Keratinocyte (primary cell): Measurements from ENCODE around the gene KRTAP9-1. TPM values are rescaled to one million over a fixed set of nuclear protein-coding genes. Genes with fewer than 3 reads are reported as not detected.
"Not testable (repeated sequence)": the region's sequence is repeated elsewhere in the genome, so short reads cannot be mapped to it uniquely, and the experiment has no call there.

Experiments
- DNase-seq: peaks from one replicate; pipeline ENCODE4 v3.0.0-alpha.2; 2011; ENCODE audit warnings: low read depth, missing footprints, low spot score
- FAIRE-seq: peaks from 2 replicates; lab custom pipeline; 2011; peaks lifted over from hg19 to GRCh38; lab: Jason Lieb, UNC
- H2AFZ ChIP-seq: 2 replicates; pipeline ENCODE4 v1.6.0; 2012; ENCODE audit warnings: low read length, control low read depth, inconsistent platforms; ENCODE audit not compliant: control insufficient read depth
- H3K27ac ChIP-seq: 2 replicates; pipeline ENCODE4 v1.5.1; 2011; ENCODE audit warnings: low read length; ENCODE audit not compliant: control insufficient read depth, insufficient read depth
- H3K27me3 ChIP-seq: 3 replicates; pipeline ENCODE4 v1.6.0; 2011; ENCODE audit warnings: low read length; ENCODE audit not compliant: control insufficient read depth, insufficient read depth; ENCODE audit errors: extremely low read depth
- H3K36me3 ChIP-seq, 2 experiments: 2 replicates in 1 of 2; 3 replicates in 1 of 2; pipeline ENCODE4 v1.5.1; 2011; ENCODE audit warnings: low read length in 2 of 2, mild to moderate bottlenecking in 1 of 2; ENCODE audit not compliant: control insufficient read depth in 2 of 2, insufficient read depth in 2 of 2; ENCODE audit errors: extremely low read depth in 1 of 2
- H3K4me1 ChIP-seq: 3 replicates; pipeline ENCODE4 v1.5.1; 2011; ENCODE audit warnings: low read length; ENCODE audit not compliant: control insufficient read depth, insufficient read depth; ENCODE audit errors: extremely low read depth
- H3K4me2 ChIP-seq: 3 replicates; pipeline ENCODE4 v1.6.0; 2011; ENCODE audit warnings: low read depth, low read length; ENCODE audit not compliant: control insufficient read depth, insufficient read depth; ENCODE audit errors: extremely low read depth
- H3K4me3 ChIP-seq, 3 experiments: fragments of 200-600 bp in 1 of 3; sonication (generic) in 1 of 3; 2 replicates in 2 of 3; 3 replicates in 1 of 3; pipeline ENCODE4 v1.5.1; 2011 to 2016; ENCODE audit warnings: low read length in 3 of 3, mild to moderate bottlenecking in 3 of 3, control low read depth in 2 of 3, inconsistent platforms in 1 of 3, low read depth in 1 of 3, mixed read lengths in 1 of 3, mixed run types in 1 of 3, moderate library complexity in 1 of 3; ENCODE audit not compliant: control insufficient read depth in 2 of 3, insufficient read depth in 2 of 3; ENCODE audit errors: extremely low read depth in 1 of 3
- H3K79me2 ChIP-seq: 2 replicates; pipeline ENCODE4 v1.6.0; 2012; ENCODE audit warnings: low read length; ENCODE audit not compliant: control insufficient read depth, insufficient read depth
- H3K9ac ChIP-seq: 3 replicates; pipeline ENCODE4 v1.6.0; 2011; ENCODE audit warnings: low read length; ENCODE audit not compliant: control insufficient read depth, insufficient read depth; ENCODE audit errors: extremely low read depth
- H3K9me1 ChIP-seq: 3 replicates; pipeline ENCODE4 v1.6.0; 2011; ENCODE audit warnings: low read length; ENCODE audit not compliant: control insufficient read depth, insufficient read depth; ENCODE audit errors: extremely low read depth
- H3K9me3 ChIP-seq: 2 replicates; pipeline ENCODE4 v1.5.1; 2012; ENCODE audit warnings: low read depth, low read length; ENCODE audit not compliant: control insufficient read depth
- H4K20me1 ChIP-seq: 3 replicates; pipeline ENCODE4 v1.6.0; 2011; ENCODE audit warnings: low read length; ENCODE audit not compliant: control insufficient read depth, insufficient read depth; ENCODE audit errors: extremely low read depth
- EZH2 ChIP-seq: IDR thresholded peaks from one replicate; pipeline ENCODE4 v1.6.1; 2012; ENCODE audit warnings: inconsistent platforms, mild to moderate bottlenecking, low read length, moderate library complexity
- dilution Hi-C: fragments of 300-500 bp; cut with MboI; formaldehyde crosslinking; loops from one replicate; pipeline ENCODE4 v1.7.0; 2020; ENCODE audit warnings: low sequenced_read_pairs; ENCODE audit not compliant: extremely low pct_ligation_motif_present
- polyA plus RNA-seq, 5 experiments: library from polyadenylated mRNA; depleted of rRNA in 3 of 5; stranded (reverse) in 3 of 5; stranded (forward) in 1 of 5; unstranded in 1 of 5; fragments of >200 nt; gene quantifications; 1 replicate in 1 of 5; 2 replicates in 3 of 5; 3 replicates in 1 of 5; pipeline versions ENCODE4 v1.2.1 to v1.2.3, GENCODE V29; 2011 to 2012; ENCODE audit warnings: missing spikeins in 2 of 5, low read depth in 1 of 5, low replicate concordance in 1 of 5
- TF ChIP-seq, protein P1 (sequence below), 3 experiments: IDR thresholded peaks in 1 of 3; conservative IDR thresholded peaks in 1 of 3; optimal IDR thresholded peaks in 1 of 3; 2 replicates in 2 of 3; 3 replicates in 1 of 3; pipeline versions ENCODE3 to v1.5.1; 2011; ENCODE audit warnings: low read length in 3 of 3, mild to moderate bottlenecking in 3 of 3, moderate library complexity in 2 of 3, control low read depth in 1 of 3, inconsistent platforms in 1 of 3; ENCODE audit not compliant: insufficient read depth in 2 of 3; ENCODE audit errors: extremely low read depth in 1 of 3

The KRTAP9-1 gene
- polyA plus RNA-seq, 1 donor (not counting 4 experiments of a cell fraction or from before 2014, with no cell fraction given) = not detected

DNA sequence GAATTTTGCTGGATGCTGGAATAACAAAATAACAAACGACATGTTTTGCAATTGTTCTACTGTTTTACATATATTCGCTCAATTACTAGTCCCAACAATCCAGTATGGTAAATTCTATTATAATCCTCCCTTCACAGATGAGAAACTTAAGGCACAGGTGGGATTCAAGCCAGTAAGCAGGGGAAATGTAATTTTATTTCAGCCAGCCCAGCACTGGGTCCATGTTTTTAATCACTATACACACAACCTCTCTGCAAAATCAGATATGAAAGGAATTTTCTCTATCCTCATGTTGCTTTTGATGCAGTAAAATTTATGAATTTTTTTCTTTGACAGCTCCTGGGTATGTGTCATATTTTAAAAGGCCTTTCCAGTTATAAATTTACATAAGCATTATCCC lies 44.4 kb upstream of the KRTAP9-1 start:
- Histone ChIP-seq H3K36me3 (no peaks in the 10 kb centered on the region), H3K27me3 (no peaks in the 10 kb centered on the region), H4K20me1 (no peaks in the 10 kb centered on the region), H3K4me3 (no peak overlapping the region), H3K9ac (no peak overlapping the region), H3K4me2 (no peak overlapping the region), H3K9me3 (peaks cover 5% of the 10 kb centered on the region), H3K79me2 (no peaks in the 10 kb centered on the region), H2AFZ (no peak overlapping the region), H3K9me1 (no peaks in the 10 kb centered on the region), H3K27ac (no peak overlapping the region), H3K4me1 (peaks cover 8% of the 10 kb centered on the region)
- dilution Hi-C loops = no loop called here
- TF ChIP-seq, protein P1, sequence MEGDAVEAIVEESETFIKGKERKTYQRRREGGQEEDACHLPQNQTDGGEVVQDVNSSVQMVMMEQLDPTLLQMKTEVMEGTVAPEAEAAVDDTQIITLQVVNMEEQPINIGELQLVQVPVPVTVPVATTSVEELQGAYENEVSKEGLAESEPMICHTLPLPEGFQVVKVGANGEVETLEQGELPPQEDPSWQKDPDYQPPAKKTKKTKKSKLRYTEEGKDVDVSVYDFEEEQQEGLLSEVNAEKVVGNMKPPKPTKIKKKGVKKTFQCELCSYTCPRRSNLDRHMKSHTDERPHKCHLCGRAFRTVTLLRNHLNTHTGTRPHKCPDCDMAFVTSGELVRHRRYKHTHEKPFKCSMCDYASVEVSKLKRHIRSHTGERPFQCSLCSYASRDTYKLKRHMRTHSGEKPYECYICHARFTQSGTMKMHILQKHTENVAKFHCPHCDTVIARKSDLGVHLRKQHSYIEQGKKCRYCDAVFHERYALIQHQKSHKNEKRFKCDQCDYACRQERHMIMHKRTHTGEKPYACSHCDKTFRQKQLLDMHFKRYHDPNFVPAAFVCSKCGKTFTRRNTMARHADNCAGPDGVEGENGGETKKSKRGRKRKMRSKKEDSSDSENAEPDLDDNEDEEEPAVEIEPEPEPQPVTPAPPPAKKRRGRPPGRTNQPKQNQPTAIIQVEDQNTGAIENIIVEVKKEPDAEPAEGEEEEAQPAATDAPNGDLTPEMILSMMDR (optimal IDR thresholded peaks at IDR 0.05 in 1 of 3, IDR thresholded peaks at IDR 0.05 in 1 of 3, conservative IDR thresholded peaks at IDR 0.05 in 1 of 3; ENCODE audit: extremely low read depth in 1 of 3, insufficient read depth in 2 of 3, low read length in 3 of 3) = no peak
- TF ChIP-seq EZH2 = no peak
- DNase-seq = no peak
- no peak for FAIRE-seq

DNA sequence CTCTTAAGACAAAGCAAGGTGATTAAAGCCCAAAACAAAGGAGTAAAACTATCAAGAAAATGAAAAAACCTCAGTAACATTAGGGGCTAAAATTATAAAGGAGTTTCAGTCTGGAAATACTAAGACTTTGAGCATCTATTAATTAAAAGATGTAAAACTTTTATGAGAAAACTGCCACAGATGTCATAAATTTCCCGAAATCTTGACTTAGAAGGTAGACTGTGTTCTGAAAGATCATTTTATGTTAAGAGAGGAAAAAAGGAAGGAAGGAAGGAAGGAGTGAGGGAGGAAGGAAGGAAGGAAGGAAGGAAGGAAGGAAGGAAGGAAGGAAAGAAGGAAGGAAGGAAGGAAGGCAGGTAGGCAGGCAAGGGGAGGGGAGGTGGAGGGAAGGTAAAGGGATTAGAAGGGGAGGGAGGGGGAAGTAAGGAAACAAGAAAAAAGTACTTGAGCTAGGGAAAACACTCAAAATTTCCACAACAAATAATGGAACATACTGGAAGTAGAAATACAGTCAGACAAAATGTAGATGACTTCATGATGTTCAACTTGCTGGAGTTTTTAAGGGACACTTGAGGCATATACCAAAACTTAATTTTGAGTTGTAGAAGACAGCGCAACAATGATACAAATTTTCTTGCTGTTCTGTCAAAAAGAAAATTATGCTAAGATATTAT lies 42.0 kb upstream of the KRTAP9-1 start:
- TF ChIP-seq, protein P1 (optimal IDR thresholded peaks at IDR 0.05 in 1 of 3, IDR thresholded peaks at IDR 0.05 in 1 of 3, conservative IDR thresholded peaks at IDR 0.05 in 1 of 3; ENCODE audit: extremely low read depth in 1 of 3, insufficient read depth in 2 of 3, low read length in 3 of 3) = no peak
- no peak for TF ChIP-seq EZH2
- no peak for FAIRE-seq
- dilution Hi-C loops = no loop called here
- Histone ChIP-seq H3K9me1 (no peaks in the 10 kb centered on the region), H3K9ac (no peak overlapping the region), H3K79me2 (no peaks in the 10 kb centered on the region), H2AFZ (no peak overlapping the region), H3K4me2 (no peak overlapping the region), H3K36me3 (no peaks in the 10 kb centered on the region), H3K27me3 (no peaks in the 10 kb centered on the region), H3K4me1 (no peaks in the 10 kb centered on the region), H4K20me1 (no peaks in the 10 kb centered on the region), H3K27ac (no peak overlapping the region), H3K9me3 (peaks cover 3% of the 10 kb centered on the region), H3K4me3 (no peak overlapping the region)
- no peak for DNase-seq

DNA sequence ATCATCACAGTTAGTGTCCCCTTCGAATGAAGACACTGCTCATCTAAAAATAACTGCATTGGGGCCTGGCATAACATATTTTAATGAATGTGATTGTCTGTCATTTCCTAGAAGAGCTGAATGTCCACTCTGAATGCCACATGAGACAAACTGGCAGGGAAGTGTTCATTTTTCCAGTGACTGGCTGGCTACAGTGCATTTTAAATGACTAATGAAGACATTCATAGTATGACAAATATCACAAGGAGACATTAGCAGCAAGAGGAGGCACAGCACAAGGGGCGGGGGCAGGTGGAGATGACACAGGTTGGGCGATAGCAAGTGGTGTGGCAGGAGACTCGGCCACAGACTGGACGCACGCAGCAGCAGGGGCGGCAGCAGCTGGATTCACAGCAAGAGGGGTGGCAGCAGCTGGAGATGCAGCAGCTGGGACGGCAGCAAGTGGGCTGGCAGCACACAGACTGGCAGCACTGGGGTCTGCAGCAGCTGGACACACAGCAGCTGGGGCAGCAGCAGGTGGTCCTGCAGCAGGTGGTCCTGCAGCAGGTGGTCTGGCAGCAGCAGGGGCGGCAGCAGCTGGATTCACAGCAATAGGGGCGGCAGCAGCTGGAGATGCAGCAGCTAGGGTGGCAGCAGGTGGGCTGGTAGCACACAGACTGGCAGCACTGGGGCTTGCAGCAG lies 40.6 kb upstream of the KRTAP9-1 start:
- FAIRE-seq, H2AFZ ChIP-seq, H3K9me1 ChIP-seq, H3K4me2 ChIP-seq, H3K9me3 ChIP-seq, H3K79me2 ChIP-seq, DNase-seq, H3K27me3 ChIP-seq, H3K9ac ChIP-seq, dilution Hi-C loops, H3K4me3 ChIP-seq, H3K27ac ChIP-seq, H3K4me1 ChIP-seq, H4K20me1 ChIP-seq, H3K36me3 ChIP-seq: not testable (repeated sequence)
